Stimulated activated naive CD8-positive, alpha-beta T cell treated with anti-CD3 and anti-CD28 coated beads, Interleukin-15, Interleukin-2, amounts not matched to agents 100 U/mL and 50 U/mL, for 24 hours (primary cell): ENCODE data around the gene USP20.

ENCODE experiments used
- ATAC-seq: fragments of 150-1000 bp; cut with Tn5 transposase; one replicate; pipeline ENCODE4 v1.10.0; 2021
- DNase-seq: peaks from one replicate; pipeline ENCODE4 v3.0.0; 2021

USP20 gene

GRCh38 chr9:129919841-129920240 is 84.6 kb downstream of the USP20 start:
- DNase-seq (no peak), ATAC-seq (no peak)

- no peak for ATAC-seq
Observed at GRCh38 chr9:129921905-129922304, 86.6 kb downstream of the USP20 start.

GRCh38 chr9:129923589-129923988 is 88.3 kb downstream of the USP20 start:
- ATAC-seq (no peak), DNase-seq (no peak)

More at GRCh38 chr9:129921905-129922304, 86.6 kb downstream of the USP20 start:
- DNase-seq = no peak

- no peak for ATAC-seq
- no peak for DNase-seq
Observed at GRCh38 chr9:129929496-129930125, 94.4 kb downstream of the USP20 start.

- DNase-seq = no peak
- ATAC-seq = no peak
Observed at GRCh38 chr9:129930743-129931142, 95.5 kb downstream of the USP20 start.
